ENCODE data around the gene MLLT1.

MLLT1 gene

GRCh38 chr19:6167115-6167514, 112.7 kb downstream of the MLLT1 start:
- H3K4me3 ChIP-seq: no peak overlapping the region
- no peak overlapping the region for H3K27ac ChIP-seq
- TF ChIP-seq, protein P1, sequence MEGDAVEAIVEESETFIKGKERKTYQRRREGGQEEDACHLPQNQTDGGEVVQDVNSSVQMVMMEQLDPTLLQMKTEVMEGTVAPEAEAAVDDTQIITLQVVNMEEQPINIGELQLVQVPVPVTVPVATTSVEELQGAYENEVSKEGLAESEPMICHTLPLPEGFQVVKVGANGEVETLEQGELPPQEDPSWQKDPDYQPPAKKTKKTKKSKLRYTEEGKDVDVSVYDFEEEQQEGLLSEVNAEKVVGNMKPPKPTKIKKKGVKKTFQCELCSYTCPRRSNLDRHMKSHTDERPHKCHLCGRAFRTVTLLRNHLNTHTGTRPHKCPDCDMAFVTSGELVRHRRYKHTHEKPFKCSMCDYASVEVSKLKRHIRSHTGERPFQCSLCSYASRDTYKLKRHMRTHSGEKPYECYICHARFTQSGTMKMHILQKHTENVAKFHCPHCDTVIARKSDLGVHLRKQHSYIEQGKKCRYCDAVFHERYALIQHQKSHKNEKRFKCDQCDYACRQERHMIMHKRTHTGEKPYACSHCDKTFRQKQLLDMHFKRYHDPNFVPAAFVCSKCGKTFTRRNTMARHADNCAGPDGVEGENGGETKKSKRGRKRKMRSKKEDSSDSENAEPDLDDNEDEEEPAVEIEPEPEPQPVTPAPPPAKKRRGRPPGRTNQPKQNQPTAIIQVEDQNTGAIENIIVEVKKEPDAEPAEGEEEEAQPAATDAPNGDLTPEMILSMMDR (IDR thresholded peaks at IDR 0.05): no peak
- DNase-seq (ENCODE audit: low spot score): no peak

DNA sequence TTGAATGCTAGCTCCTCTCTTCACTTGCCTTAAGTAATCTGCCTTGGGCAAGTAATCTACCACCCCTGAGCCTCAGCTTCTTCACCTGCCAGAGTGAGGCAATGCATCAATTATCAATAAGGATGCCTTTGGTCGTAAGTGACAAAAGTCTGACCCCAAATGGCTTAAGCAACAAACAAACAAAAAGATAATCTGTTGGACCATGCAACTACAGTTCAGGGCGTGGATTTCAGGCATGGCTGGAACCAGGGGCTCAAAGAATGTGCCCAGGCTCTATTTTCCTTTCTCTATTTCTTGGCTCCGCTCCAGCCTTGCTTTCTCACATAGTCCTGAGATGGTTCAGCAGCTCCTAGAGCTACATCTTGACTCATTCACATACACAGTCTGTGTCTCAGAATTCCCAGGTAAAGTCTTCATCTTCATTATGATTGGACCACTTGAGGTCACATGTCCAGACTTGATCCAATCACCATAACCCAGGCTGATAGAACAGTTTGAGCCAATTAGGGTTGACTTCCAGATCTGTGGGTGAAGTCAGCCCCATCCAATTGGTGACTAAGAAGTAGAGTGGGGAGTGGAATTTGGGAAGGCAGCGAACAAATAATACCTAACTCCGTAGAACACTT, 114.8 kb downstream of the MLLT1 start:
- TF ChIP-seq, protein P1 (IDR thresholded peaks at IDR 0.05): no peak
- Histone ChIP-seq H3K4me3 (no peak overlapping the region), H3K27ac (no peak overlapping the region)
- peak; percentile 9 for DNase-seq (ENCODE audit: low spot score)

DNA sequence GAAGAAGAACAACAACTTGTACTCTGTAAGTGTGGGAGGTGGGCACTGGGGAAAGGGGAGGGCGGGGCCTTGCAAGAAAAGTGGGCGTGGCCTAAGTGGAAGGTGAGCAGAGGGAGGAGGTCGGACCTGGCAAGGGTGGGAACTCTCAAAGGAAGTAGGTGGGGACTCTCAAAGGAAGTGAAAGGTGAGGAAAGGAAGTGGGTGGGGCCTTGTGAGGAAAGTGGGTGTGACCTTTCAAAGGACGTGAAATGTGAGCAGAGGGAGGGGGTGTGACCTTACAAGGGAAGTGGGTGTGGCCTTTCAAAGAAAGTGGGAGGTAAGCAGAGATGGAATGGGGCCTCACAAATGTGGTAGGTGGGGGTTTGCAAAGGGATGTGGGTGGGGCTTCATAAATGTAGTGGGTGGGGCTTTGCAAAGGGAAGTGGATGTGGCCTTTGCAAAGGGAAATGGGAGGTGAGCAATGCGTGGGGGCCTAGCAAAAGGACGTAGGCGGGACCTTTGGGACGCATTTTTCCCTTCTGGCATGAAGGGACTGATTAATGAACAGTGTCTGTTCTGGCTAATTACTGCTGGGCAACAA, 118.4 kb downstream of the MLLT1 start:
- H3K4me3 ChIP-seq: no peak overlapping the region
- TF ChIP-seq, protein P1 (IDR thresholded peaks at IDR 0.05): no peak
- DNase-seq (ENCODE audit: low spot score): peak; percentile 69
- H3K27ac ChIP-seq: no peak overlapping the region

Measured in coronary artery (tissue), 2 donors.